Body of pancreas (tissue), 4 donors: Measurements from ENCODE around the gene PPP2R5C. TPM values are rescaled to one million over a fixed set of nuclear protein-coding genes. Genes with fewer than 3 reads are reported as not detected.

ENCODE experiments used
- ATAC-seq: fragments of 150-250 bp; one replicate; pipeline ENCODE4 v1.9.1; 2016
- DNase-seq, 4 donors: peaks; one replicate each; pipeline ENCODE4 v3.0.0-alpha.2; 2019
- H3K27ac ChIP-seq, 4 donors: fragments of 200-600 bp; sonication (generic); 1 replicate in 3 of 4; 2 replicates in 1 of 4; pipeline versions ENCODE4 v1.5.1 to v1.6.1; 2016 to 2019; ENCODE audit warnings: mild to moderate bottlenecking in 1 of 4, mixed read lengths in 1 of 4, moderate library complexity in 1 of 4
- H3K27me3 ChIP-seq, 2 donors: fragments of 200-600 bp; sonication (generic); one replicate each; pipeline ENCODE4 v1.6.0; 2016; ENCODE audit warnings: mild to moderate bottlenecking in 1 of 2
- H3K36me3 ChIP-seq, 2 donors: fragments of 200-600 bp; sonication (generic); replicated peaks in 1 of 2; 2 replicates each; pipeline ENCODE4 v1.5.1; 2016; ENCODE audit warnings: low read depth in 2 of 2; ENCODE audit not compliant: insufficient read depth in 1 of 2
- H3K4me1 ChIP-seq: fragments of 200-600 bp; sonication (generic); one replicate; pipeline ENCODE4 v1.6.0; 2016
- H3K4me3 ChIP-seq, 2 donors: fragments of 200-600 bp; sonication (generic); 1 replicate in 1 of 2; 2 replicates in 1 of 2; pipeline ENCODE4 v1.5.1; 2016 to 2019
- H3K9me3 ChIP-seq, 3 donors: fragments of 200-600 bp; sonication (generic); 1 replicate in 2 of 3; 2 replicates in 1 of 3; pipeline ENCODE4 v1.5.1; 2016
- POLR2A ChIP-seq, 3 donors: fragments of 450-650 bp; IDR thresholded peaks; one replicate each; pipeline ENCODE4 v1.6.1; 2016; ENCODE audit warnings: antibody characterized with exemption in 3 of 3, mild to moderate bottlenecking in 2 of 3
- WGBS, 2 donors: methylation state at CpG; one replicate each; pipeline ENCODE4 v1.1.5; 2017; 5-methylcytosine and 5-hydroxymethylcytosine counted together
- intact Hi-C: fragments of 100-400 bp; cut with DNase I; formaldehyde crosslinking; loops from one replicate; pipeline ENCODE4 v1.15.1; 2023
- total RNA-seq, 2 donors: library from RNA; depleted of rRNA; stranded (reverse); fragments of >200 nt; gene quantifications; one replicate each; pipeline ENCODE4 v1.1.0, GENCODE V29; 2016
- TF ChIP-seq, protein P1 (sequence below), 7 experiments: fragments of 450-650 bp in 4 of 7; fragments of 200-600 bp in 3 of 7; sonication (generic) in 3 of 7; IDR thresholded peaks; one replicate each; pipeline ENCODE4 v1.5.1; 2016 to 2019; ENCODE audit warnings: antibody characterized with exemption in 7 of 7

Gene PPP2R5C
- total RNA-seq, 2 donors from 2014 or later = 59.0 to 77.6 TPM

DNA sequence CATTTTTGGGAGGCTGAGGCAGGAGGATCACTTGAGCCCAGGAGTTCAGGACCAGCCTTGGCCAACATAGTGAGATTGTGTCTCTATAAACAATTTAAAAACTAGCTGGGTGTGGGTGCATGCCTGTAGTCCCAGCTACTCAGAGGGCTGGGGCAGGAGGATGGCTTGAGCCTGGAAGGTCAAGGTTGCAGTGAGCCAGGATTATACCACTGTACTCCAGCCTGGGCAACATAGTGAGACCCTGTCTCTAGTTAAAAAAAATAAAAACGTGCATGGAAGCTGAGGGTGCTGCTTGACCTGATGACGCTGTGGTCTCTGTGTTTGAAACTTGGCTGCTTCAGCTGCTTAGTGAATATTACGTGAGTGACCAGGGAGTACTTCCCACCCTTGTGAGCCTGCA lies 89.7 kb downstream of the PPP2R5C start:
- intact Hi-C loops = no loop called here
- no peak for TF ChIP-seq POLR2A (IDR thresholded peaks at IDR 0.05)
- TF ChIP-seq, protein P1, sequence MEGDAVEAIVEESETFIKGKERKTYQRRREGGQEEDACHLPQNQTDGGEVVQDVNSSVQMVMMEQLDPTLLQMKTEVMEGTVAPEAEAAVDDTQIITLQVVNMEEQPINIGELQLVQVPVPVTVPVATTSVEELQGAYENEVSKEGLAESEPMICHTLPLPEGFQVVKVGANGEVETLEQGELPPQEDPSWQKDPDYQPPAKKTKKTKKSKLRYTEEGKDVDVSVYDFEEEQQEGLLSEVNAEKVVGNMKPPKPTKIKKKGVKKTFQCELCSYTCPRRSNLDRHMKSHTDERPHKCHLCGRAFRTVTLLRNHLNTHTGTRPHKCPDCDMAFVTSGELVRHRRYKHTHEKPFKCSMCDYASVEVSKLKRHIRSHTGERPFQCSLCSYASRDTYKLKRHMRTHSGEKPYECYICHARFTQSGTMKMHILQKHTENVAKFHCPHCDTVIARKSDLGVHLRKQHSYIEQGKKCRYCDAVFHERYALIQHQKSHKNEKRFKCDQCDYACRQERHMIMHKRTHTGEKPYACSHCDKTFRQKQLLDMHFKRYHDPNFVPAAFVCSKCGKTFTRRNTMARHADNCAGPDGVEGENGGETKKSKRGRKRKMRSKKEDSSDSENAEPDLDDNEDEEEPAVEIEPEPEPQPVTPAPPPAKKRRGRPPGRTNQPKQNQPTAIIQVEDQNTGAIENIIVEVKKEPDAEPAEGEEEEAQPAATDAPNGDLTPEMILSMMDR (IDR thresholded peaks at IDR 0.05) = no peak
- H3K4me1 ChIP-seq = peaks cover 22% of the 10 kb centered on the region
- WGBS, 2 donors = 74 to 80% methylated on average over 3 of the region's 3 CpGs
- no peaks in the 10 kb centered on the region for H3K27me3 ChIP-seq
- no peaks in the 10 kb centered on the region for H3K36me3 ChIP-seq
- no peaks in the 10 kb centered on the region for H3K9me3 ChIP-seq
- H3K27ac ChIP-seq = no peak overlapping the region
- no peak for DNase-seq
- no peak for ATAC-seq
- H3K4me3 ChIP-seq = no peak overlapping the region

DNA sequence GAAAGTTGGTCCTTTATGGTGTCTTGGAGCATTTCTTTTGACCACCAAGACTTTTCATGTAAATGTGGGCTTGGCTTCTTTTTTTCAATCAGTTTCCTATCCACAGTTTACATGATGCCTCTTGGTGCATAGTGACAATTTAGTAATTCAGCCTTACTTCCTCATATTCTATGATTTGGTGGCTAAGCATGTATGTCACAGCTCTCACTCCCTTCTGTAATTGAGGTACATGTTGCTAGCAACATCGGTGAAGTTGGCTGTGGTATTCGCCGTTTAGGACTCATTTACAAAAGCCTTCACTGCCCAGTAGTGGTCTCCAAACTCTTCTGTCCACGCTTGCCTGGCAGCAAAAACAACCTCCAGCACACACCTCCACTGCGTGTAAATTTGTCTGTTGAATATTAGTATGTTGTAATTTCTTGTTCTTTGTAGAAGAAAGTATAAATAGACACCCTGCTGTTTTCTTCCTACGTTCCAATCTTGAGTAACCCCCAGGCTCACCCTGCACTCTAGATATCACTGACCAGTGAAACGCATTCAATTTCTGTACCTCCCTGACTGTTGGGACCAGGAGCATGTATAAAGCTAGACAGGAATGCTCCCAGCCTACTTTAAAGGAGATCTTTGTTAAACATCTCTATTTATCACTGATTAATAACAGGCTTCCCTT lies 90.4 kb downstream of the PPP2R5C start:
- TF ChIP-seq, protein P1 (IDR thresholded peaks at IDR 0.05) = no peak
- TF ChIP-seq POLR2A (IDR thresholded peaks at IDR 0.05) = no peak
- DNase-seq (no peak), ATAC-seq (no peak)
- H3K27ac ChIP-seq = peak overlapping the region in 1 of 4 donors; percentile 45
- H3K27me3 ChIP-seq = no peaks in the 10 kb centered on the region
- intact Hi-C loops = no loop called here
- no peaks in the 10 kb centered on the region for H3K36me3 ChIP-seq
- H3K4me3 ChIP-seq = no peak overlapping the region
- no peaks in the 10 kb centered on the region for H3K9me3 ChIP-seq
- H3K4me1 ChIP-seq = peaks cover 29% of the 10 kb centered on the region
- WGBS, 2 donors = 52 to 72% methylated on average over 7 of the region's 7 CpGs

DNA sequence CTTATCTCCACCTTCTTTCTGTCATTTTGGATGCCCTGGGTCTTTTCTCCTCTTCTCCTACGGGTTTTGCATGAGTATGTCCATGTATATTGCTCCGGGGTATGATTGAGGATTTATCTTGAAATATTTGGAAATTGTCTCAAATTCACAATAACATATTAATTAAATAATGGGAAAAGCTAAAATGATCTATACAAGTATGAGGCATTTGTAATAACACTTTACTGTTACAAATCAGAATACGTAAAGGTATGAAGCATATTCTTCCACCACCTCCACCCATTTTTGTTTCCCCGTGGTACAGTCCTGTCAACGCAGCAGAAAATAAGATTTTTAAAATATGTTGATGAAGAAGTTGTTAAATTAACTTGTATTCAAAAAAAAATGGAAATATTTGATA lies 91.3 kb downstream of the PPP2R5C start:
- ATAC-seq = no peak

DNA sequence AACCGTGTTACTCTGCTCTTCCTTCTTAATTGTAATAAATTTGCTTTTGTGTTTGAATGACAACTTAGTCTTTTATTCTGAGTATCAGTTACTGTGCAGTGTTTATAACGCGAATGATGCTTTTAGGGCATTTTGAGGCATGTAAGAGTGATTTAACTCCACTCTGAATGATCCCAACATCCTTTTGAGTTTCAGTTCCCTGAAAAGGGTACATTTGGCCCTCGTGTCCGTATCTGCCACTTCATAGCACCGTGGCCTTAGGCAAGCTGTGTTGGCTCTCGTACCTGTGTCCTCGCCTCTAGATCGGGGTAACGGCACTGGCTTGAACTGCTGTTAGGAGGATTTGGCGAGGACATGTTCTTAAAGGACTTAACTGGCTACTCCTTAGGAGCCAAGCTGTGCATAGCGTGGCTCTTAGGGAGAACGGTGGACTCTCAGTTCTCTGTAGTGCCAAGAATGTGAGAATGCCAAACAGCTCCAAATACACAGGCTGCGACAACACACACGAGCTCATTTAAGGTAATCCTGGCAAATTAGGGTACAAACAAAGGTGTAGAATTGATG lies 92.0 kb downstream of the PPP2R5C start:
- Histone ChIP-seq H3K27me3 (no peaks in the 10 kb centered on the region), H3K4me1 (peaks cover 39% of the 10 kb centered on the region), H3K27ac (no peak overlapping the region), H3K4me3 (no peak overlapping the region), H3K9me3 (no peaks in the 10 kb centered on the region), H3K36me3 (no peaks in the 10 kb centered on the region)
- intact Hi-C loops = no loop called here
- TF ChIP-seq, protein P1 (IDR thresholded peaks at IDR 0.05) = no peak
- no peak for TF ChIP-seq POLR2A (IDR thresholded peaks at IDR 0.05)
- 74 to 86% methylated on average over 15 of the region's 15 CpGs for WGBS, 2 donors
- ATAC-seq = no peak
- no peak for DNase-seq

More for the DNA sequence above, 91.3 kb downstream of the PPP2R5C start:
- TF ChIP-seq, protein P1 (IDR thresholded peaks at IDR 0.05) = no peak
- Histone ChIP-seq H3K36me3 (no peaks in the 10 kb centered on the region), H3K4me3 (no peak overlapping the region), H3K27ac (no peak overlapping the region), H3K4me1 (peaks cover 37% of the 10 kb centered on the region), H3K27me3 (no peaks in the 10 kb centered on the region), H3K9me3 (no peaks in the 10 kb centered on the region)
- 91 to 94% methylated on average over 5 of the region's 5 CpGs for WGBS, 2 donors
- intact Hi-C loops = no loop called here
- no peak for DNase-seq

DNA sequence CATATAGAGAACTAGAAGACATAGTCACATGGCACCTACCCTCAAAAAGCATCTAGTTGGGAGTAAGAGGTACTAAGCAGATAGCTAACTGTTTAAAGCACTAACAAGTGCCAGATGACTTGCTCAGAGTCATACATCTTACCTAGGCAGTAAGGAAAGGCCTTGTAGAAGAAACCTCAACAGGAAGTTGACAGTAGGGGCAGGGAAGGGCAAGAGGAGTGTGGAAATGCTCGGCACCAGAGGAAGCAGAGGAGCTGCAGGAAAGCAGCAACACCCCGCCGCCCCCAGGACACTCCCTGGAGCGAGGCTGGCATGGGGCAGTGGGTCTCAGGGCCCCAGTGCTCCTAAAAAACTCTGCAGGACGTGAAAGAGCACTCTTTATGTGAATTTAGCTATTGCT lies 92.9 kb downstream of the PPP2R5C start:
- 60 to 90% methylated on average over 5 of the region's 5 CpGs for WGBS, 2 donors
- no peaks in the 10 kb centered on the region for H3K9me3 ChIP-seq
- intact Hi-C loops = no loop called here
- no peak for TF ChIP-seq POLR2A (IDR thresholded peaks at IDR 0.05)
- TF ChIP-seq, protein P1 (IDR thresholded peaks at IDR 0.05) = no peak
- peaks cover 0 to 1% of the 10 kb centered on the region in 2 donors for H3K36me3 ChIP-seq
- peak overlapping the region in 1 of 4 donors; percentile 10 for H3K27ac ChIP-seq
- peaks cover 39% of the 10 kb centered on the region for H3K4me1 ChIP-seq
- H3K4me3 ChIP-seq = no peak overlapping the region
- ATAC-seq (no peak), DNase-seq (no peak)
- H3K27me3 ChIP-seq = no peaks in the 10 kb centered on the region
